NCI-H1694 treated with DMSO at 0.1 percent for 48 hours (cell line): ENCODE results near the gene TRAM2.

Experiments used
- DNase-seq: peaks from one replicate; lab custom pipeline; 2025; lab: John Stamatoyannopoulos, UW

Gene TRAM2

GRCh38 chr6:52577022-52577777, at the start of gene TRAM2:
TSS of gene TRAM2 (minus strand) at chr6:52577060. CDS start at chr6:52576915, 145 bp downstream.
- peak; percentile 47 for DNase-seq

GRCh38 chr6:52622810-52623209, 46.0 kb upstream of the TRAM2 start:
- DNase-seq, result no peak

DNA sequence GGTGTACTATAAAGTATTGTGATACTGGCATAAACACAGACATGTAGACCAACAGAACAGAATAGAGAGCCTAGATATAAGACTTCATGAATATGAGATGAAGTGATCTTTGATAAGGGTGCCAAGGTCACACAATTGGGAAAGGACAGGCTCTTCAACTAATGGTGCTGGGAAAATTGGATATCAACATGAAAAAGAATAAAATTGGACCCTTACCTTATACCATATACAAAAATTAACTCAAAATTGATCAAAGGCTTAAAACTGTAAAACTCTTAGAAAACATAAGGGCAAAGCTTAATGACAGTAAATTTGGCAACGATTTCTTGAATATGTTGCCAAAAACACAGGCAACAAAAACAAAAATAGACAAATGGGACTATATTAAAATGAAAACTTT, 44.8 kb upstream of the TRAM2 start:
- DNase-seq, result no peak

- no peak for DNase-seq
These were observed 44.0 kb upstream of the TRAM2 start for GRCh38 chr6:52620906-52621190.

- no peak for DNase-seq
These were observed 43.4 kb upstream of the TRAM2 start for GRCh38 chr6:52620055-52620905.

GRCh38 chr6:52617087-52617486, 40.2 kb upstream of the TRAM2 start:
- DNase-seq, result no peak

GRCh38 chr6:52616059-52616690, 39.3 kb upstream of the TRAM2 start:
- no peak for DNase-seq

DNA sequence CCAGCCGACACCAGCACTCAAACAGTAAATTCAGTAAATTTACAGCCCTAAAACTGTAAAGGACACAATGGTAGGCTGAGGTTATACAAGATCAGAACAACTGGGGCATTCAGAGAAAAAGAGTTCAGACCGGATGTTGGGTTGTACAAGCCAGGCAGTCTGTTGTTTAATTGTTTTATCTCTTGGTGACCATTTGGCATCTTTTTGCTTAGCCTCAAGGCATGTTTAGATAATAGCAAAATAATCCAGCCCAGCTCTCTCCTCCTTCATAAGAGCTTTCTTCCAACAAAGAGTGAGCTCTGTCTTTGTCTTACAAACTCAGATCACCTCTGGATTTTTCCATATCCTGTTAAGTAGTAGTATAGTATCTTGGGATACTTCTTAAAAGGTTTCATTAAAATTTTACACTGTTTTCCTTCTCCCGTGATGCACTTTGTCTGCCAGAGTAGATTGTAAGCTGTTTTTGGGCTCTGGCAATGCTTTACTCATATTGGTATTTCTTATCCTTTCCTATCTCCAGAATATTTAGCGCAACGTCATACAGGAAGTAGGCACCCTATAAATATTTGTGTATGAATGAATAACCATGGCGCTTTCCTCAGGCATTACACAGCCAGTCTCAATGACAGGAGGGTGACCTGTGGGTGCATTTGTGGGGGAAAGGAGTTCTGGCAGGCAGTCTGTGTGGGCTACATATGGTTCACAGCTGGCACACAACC, 35.6 kb upstream of the TRAM2 start:
- DNase-seq, result no peak

- no peak for DNase-seq
These were observed 35.0 kb upstream of the TRAM2 start for GRCh38 chr6:52611833-52612232.

DNA sequence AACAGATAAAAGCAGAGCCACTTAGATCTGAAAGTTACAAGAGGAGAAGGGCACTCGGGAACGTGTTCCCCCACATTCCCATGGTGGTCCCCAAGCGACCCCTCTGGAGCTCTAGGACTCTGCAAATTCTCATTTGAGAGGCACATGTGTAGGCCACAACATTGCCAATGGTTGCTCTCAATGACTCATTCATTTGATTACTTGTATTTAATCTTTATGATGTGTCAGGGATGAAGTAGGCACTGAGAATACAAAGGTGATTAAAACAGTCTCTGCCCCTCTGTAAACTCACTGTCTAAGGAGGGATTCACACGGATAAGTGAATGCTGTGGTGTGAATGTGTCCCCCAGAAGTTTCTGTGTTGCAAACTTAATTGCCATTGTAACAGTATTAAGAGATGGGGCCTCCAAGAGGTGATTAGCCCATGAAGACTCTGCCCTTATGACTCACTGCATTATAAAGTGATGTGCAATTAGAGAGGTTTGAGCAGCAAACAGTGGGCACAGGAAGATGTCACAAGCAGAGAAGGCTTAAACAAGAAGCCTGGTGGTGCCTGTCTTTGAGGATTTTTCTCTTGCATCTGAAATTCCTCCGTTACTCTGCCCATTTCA, 34.0 kb upstream of the TRAM2 start:
- no peak for DNase-seq

DNA sequence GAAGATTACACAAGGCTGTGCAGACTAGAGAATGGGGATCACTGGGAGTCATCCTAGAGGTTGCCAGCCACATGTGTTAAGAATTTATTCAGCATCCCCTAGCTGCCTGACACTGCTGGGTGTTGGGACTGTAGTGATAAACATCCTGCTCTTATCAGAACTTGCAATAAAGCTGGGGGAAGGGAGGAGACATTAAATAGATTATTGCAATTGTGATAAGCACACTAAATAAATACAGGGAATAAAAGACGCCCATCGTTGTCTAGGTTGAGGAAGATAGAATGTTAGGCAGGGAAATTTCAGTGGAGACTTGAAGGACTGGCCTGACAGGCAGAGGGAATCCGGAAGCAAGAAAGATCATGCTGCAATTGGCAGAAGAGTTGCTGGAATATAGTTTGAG, 33.2 kb upstream of the TRAM2 start:
- no peak for DNase-seq

- DNase-seq, result no peak
These were observed 28.8 kb upstream of the TRAM2 start for GRCh38 chr6:52605610-52606185.

- DNase-seq, result no peak
These were observed 26.3 kb upstream of the TRAM2 start for GRCh38 chr6:52603000-52603795.

DNA sequence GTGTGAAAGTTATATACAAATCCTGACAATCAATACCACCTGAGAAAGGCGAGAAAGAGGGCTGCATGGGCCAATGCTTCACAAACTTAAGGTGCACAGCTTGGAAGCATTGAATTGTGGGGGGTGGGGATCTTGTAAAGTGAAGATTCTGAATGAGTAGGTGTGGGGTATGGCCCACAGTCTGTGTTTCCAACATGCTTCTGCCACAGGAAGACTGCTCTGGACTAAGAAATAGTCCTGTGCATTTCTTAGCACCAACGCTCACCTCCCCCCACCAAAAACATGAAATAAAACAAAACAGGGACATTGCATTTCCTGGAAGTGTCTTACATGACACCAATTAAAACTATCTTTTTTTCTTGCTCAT, 21.9 kb upstream of the TRAM2 start:
- DNase-seq, result no peak

DNA sequence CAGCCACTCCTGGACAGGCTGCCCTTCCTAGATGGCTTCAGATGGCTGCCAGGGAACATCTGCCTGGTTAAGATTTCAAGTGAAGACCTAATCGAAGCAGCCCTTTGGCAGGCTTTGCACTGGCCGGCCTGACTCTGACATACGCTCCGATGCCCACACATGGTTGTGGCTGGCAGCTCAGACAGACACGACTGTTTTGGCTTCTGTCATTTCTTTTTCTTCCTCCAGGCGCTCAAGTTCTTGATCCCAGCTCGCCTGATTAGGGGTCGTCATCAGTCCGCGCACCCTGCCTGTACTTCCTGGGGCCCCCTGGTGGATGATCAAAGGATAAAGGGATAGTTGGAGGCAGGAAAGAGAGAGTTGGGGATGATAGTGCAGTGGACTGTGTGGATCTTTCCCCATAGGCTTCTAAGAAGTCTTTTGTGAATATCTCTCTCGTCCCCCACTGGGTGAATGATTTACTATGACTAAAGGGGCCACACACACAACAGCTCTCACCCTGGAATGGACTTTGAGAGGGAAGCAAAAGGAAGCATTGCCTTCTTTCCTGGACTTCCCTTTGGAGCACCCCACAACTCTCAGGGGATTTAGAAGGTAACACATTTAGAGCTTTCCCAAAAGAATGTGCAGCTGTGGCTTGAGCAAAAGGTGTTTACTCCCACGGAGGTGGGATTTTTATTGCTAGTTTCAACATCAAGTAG, 21.4 kb upstream of the TRAM2 start:
- DNase-seq, result peak; percentile 77

DNA sequence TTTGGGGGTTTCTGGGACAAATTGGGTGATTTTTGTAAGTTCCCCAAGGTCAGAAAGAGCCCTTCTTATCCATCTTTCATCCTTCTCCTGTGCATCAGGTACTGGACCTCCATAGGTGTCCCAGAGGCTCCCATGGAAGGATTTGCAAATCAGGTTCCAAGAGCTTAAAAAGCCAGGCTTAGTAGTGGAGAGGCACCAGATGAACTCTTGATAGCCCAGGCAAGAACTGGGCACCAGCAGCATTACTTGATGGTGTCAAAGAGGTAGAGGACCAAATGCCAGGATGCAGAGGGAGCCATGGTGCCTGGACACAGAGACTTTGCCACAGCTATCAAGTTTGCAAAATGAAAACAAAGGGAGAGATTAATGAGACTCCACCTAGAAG, 20.9 kb upstream of the TRAM2 start:
- DNase-seq, result no peak

- DNase-seq, result no peak
These were observed 19.6 kb upstream of the TRAM2 start for GRCh38 chr6:52596371-52597028.

GRCh38 chr6:52595796-52596130, 18.9 kb upstream of the TRAM2 start:
- DNase-seq, result no peak

- peak; percentile 82 for DNase-seq
These were observed 18.3 kb upstream of the TRAM2 start for GRCh38 chr6:52595000-52595795.
